GM06990 (cell line): ENCODE measurements around the gene SLC5A6.
"Not testable (repeated sequence)": the region's sequence is repeated elsewhere in the genome, so short reads cannot be mapped to it uniquely, and the experiment has no call there.

Experiments
- DNase-seq: peaks from one replicate; pipeline ENCODE4 v3.0.0-alpha.2; 2011; ENCODE audit not compliant: insufficient read length; ENCODE audit errors: extremely low read depth
- H3K27me3 ChIP-seq: replicated peaks from 2 replicates; pipeline ENCODE4 v1.6.0; 2011; ENCODE audit warnings: low read length; ENCODE audit not compliant: control insufficient read depth, insufficient read depth
- H3K36me3 ChIP-seq: 2 replicates; pipeline ENCODE4 v1.5.1; 2011; ENCODE audit warnings: low read length; ENCODE audit not compliant: control insufficient read depth, insufficient read depth
- H3K4me3 ChIP-seq: replicated peaks from 2 replicates; pipeline ENCODE4 v1.5.1; 2011; ENCODE audit warnings: low read depth, mild to moderate bottlenecking, control low read depth, low read length
- CTCF ChIP-seq: IDR thresholded peaks from 2 replicates; pipeline ENCODE4 v1.5.1; 2011; ENCODE audit warnings: low read length, control low read depth, mild to moderate bottlenecking, inconsistent platforms; ENCODE audit not compliant: insufficient read depth, poor library complexity, severe bottlenecking

Gene SLC5A6

GRCh38 chr2:27203741-27204140 is 8.3 kb downstream of the SLC5A6 start:
- no peak for TF ChIP-seq CTCF
- no peak for DNase-seq
- Histone ChIP-seq H3K27me3 (no peaks in the 10 kb centered on the region), H3K4me3 (no peak overlapping the region), H3K36me3 (peaks cover 47% of the 10 kb centered on the region)

- no peaks in the 10 kb centered on the region for H3K27me3 ChIP-seq
- H3K4me3 ChIP-seq = no peak overlapping the region
- no peak for TF ChIP-seq CTCF
- H3K36me3 ChIP-seq = peaks cover 47% of the 10 kb centered on the region
- no peak for DNase-seq
These were observed 9.2 kb downstream of the SLC5A6 start for GRCh38 chr2:27202854-27203253.

GRCh38 chr2:27201675-27202074 is 10.4 kb downstream of the SLC5A6 start:
- Histone ChIP-seq H3K4me3 (no peak overlapping the region), H3K36me3 (peaks cover 42% of the 10 kb centered on the region), H3K27me3 (no peaks in the 10 kb centered on the region)
- no peak for DNase-seq
- TF ChIP-seq CTCF = no peak

- Histone ChIP-seq H3K27me3 (no peaks in the 10 kb centered on the region), H3K36me3 (peaks cover 25% of the 10 kb centered on the region), H3K4me3 (no peak overlapping the region)
- no peak for DNase-seq
- no peak for TF ChIP-seq CTCF
These were observed 12.8 kb downstream of the SLC5A6 start for GRCh38 chr2:27199241-27199640.

GRCh38 chr2:27198627-27199026 is 13.4 kb downstream of the SLC5A6 start:
- DNase-seq = no peak
- no peaks in the 10 kb centered on the region for H3K27me3 ChIP-seq
- no peak for TF ChIP-seq CTCF
- no peak overlapping the region for H3K4me3 ChIP-seq
- peaks cover 18% of the 10 kb centered on the region for H3K36me3 ChIP-seq

- H3K36me3 ChIP-seq = peaks cover 13% of the 10 kb centered on the region
- H3K4me3 ChIP-seq, H3K27me3 ChIP-seq, DNase-seq: not testable (repeated sequence)
These were observed 14.0 kb downstream of the SLC5A6 start for GRCh38 chr2:27198068-27198467.

GRCh38 chr2:27195799-27196198 is 16.3 kb downstream of the SLC5A6 start:
- H3K36me3 ChIP-seq, H3K4me3 ChIP-seq, H3K27me3 ChIP-seq, DNase-seq: not testable (repeated sequence)
